NCI-H187 treated with DMSO at 0.1 percent for 48 hours (cell line): ENCODE results near the gene PRDM16.

ENCODE experiments used
- DNase-seq: peaks from one replicate; lab custom pipeline; 2025; lab: John Stamatoyannopoulos, UW

Gene PRDM16

DNA sequence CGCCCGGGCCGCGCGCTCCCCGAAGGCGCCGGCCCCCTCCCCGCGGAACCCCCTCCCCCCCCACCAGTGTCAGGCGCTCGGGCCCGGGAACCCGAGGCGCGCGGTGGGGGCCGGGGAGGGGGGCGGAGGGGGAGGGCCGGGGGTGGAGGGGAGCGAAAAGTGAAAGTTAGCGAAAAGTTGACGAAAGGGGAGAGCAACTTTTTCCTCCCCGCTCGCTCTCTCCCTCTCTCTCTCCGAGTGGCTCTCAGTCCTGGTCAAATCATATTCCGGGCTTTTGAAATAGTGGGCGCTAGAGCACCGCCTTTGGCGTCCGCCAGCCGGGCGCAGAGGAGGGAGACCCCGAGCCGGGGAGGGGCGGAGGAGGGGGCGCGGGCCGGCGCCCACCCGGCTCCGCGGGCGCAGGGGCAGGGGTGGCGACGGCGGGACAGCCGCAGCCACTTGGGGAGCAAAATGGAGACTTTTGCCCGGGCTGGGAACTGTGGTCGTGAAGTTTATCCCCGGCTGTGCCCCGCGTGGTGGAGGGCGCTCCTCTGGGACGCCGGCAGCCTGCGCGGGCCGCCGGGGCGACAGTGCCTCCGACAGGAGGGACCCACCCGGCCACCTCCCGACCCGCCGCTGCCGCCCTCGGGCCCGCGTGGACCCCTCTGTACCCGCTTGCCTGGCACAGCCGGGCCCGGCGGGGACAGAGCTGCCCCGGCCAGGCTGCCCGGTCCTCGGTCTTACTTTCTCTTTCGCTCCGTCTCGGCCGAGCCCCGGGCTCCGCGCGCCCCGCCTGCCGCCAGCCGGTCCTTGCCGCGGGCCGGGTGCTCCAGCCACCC, 697 bp downstream of the PRDM16 start:
- DNase-seq: no peak

DNA sequence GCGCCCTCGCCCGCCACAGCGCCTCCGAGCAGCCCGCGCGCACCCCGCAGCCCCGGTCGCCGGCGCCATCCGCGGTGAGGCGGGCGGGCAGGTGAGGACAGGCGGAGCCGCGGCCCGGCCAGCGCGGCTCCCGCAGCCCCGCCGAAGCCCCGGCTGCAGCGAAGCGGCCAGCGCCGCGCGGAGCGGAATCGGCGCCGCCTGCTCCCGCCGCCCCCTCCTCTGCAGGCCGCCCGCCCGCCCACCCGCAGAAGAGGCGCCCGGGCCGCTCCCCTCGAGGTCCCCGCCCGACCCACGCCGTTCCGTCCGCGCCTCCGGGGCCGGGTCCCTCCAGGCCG, 1.3 kb downstream of the PRDM16 start:
- no peak for DNase-seq

DNA sequence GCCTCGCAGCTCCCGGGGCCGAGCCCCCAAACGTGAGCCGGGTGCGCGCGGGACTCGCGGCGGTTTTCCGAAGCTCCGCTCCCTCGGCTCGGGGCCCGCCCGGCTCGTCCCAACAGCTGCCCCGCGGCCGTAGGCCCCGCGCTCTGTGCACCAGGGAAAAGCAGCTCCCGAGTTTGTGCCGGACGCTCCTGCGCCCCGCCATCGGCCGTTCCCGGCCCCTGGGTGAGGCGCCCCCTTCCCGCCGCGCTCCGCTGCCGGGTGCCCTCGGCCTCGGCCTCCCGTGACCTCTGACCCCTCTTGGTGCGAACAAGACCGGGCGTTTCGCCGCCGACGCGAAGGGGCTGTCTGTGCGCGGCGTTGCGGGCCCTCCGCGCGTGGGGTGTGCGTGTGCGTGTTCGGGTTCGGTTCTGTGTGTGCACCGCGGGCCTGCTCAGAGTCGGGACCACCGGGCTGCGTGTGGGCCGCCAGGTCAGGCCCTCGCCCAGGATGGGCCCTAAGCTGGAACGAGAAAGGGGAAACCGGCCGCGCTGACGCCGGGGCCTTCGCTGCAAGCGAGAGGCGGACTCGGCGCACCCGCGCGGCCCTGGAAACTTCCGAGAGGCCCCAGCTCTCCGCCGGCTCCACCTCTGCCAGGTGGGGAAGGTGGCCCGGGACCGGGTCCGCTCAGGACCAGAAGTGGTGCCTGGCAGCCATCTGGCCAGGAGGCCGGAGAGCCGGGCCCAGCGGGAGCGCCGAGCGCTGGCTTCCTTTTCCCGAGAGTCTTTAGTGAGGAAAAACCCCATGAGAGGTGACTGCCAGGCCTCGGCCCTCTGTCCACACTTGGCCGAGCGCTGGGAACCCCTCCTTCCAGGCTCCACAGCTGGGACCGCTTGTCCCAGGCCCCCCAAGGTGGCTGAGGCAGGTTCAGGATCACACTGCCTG, 1.9 kb downstream of the PRDM16 start:
- DNase-seq: no peak

DNA sequence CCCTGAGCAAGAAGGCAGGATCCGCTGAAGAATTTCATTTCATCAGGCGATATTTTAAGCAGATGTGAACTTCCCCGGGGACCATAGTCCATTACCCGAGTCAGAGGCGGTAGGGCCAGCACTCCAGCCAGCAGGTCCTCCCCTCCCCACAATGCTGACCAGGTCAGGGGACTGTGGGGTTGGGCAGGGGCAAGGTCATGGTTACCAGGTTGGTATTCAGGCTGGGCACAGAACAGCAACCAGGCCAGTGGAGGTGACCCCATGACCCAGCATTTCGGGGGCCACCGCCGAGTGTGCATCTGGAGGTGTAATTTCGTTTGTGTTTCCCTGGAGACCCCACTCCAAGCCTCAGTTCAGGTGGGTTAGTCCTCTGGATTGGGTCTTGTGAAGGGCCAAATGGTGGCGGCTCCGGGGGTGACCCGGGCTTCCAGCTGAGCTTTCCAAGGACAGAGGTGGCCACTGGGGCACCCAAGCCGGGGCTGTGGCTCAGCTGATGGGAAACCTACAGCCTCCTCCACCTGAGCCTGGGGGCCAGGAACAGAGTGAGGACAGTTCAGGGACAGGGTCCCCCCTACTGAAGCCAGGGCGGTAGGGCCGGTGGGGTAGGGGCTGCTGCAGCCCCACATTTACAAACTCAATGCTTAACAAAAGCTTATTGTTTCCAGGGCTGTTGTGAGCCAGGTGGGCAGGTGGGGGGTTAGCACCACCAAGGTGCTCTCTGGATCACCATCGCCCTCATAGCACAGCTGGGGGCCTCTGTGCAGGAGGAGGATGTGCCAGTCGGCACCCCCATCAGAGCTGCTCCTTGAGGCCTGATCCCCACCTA, 2.8 kb downstream of the PRDM16 start:
- DNase-seq: no peak

DNA sequence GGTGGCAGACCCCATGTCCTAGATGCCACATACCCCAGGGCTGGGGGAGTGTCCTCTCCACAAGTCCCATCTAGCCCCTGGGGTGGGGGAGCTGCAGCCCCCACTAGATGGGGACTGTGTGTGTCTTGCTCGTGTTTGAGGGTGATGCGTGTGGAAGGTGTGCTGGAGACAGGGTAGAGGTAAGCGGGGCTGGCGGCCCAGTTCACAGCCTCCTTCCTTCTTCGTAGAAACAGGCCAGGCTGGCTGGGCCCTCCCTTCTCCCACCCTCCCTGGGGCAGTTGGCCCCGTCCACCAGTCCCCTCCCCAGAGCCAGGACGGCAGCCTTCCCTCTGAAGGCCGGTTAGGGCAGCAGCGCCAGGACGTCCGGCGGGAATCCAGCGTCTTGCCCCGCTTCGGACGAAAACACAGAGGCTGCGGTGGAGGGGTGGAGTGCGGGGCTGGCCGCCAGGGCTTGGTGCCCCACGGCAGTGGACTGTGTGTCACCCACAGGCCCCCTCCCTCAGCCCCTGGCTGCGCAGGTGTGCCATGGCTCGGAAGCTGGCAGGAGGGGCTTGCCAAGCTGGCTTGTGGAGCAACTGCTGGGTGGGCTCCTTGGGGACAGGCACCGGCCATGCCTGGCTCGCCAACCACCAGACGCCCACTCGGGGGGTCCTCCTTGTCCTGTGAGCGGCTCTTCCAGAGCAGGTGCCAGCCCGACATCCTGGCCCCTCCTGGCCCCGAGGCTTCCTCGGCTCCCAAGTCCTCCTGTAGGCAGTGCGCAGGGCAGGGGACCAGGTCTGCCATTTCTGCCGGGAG, 3.6 kb downstream of the PRDM16 start:
- no peak for DNase-seq

DNA sequence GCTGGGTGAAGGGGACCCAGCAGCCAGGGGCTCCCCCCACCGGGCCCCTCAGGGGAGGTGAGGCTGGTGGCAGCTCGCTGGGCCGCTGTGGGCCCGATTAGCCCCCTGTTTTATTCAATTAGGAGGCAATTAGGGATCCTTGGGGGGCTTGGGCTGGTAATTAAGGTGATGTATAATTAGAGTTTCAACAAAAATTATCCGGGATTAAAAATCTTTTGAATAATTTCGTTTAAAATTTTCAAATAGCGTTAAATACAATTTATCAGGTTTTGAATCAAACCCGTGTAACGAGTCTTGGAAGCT, 4.1 kb downstream of the PRDM16 start:
- no peak for DNase-seq

DNA sequence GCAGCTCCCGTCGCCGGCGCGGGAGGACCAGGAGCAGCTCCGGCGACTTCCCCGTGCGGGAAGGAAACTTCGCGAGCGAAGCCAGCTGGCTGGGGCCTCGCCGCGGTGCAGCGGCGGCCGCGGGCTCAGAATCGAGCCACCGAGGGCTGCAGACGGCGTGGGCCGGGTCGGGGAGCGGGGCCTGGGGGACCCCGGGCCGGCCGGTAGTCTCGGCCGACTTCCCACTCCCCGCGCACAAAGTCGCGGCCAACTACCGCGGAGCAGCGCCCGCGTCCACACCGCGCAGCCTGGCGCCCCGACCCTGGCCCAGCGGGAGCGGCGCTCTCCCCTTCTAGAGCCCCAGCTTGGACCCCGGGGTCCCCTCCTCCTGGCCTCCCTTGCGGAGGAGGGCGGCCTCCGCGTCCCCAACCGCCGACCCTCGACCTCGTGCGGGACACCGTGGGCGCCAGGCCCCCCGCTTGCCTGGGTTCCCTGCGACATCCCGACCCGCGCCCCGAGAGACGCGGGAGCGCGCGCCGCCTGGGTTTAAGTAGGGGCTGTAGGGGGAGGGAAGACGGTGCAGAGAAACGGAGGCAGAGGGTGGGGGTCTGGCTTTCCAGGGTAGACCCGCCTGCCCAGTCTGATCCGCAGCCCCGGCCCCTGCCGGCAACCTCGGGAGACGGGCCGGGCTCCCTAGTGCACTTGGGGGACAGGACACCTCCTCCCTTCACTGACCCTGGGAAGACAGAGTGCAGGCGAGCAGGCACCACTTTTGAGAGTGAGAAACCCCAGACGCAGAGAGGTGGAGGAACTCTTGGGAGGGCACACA, 4.7 kb downstream of the PRDM16 start:
- DNase-seq: no peak

DNA sequence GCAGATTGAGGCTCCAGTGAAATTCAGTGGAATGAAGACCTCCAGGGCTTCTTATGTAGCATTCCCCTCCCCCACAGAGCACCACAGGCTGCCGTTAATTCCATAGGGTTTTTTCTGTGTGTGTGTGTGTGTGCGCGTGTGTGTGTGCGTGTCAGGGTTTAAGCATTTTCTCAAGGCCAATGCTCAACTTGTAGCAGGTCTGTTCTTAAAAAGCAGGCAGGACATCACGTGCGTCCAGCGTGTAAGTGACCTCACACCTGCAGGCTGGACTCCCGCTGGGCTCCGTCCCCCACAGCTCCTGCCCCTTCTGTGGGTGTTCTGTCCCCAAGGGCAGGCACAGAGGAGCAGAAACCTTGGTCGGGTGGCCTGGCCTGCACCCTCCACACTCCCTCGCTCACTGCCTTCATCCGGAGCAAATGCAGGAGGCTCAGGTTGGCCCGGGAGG, 5.3 kb downstream of the PRDM16 start:
- no peak for DNase-seq

DNA sequence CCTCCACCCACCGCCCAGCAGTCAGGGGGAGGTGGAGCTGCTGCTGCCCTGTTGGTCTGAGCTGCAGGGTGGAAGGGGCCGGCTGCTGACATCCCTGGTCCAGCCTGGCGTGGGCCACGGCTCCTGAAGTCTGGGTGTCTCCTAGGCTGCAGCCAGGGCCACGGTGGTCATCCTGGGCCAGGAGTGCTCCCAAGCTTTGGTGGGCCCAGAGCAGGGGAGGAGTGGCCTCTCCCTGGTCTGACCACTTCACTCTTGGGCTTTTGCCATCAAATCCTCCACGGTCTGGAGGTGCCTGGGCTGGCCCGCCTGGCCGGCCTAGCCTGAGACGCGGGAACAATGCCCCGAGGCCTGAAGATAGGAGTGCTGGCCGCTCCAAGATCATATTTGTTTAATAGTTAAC, 5.8 kb downstream of the PRDM16 start:
- DNase-seq: no peak

DNA sequence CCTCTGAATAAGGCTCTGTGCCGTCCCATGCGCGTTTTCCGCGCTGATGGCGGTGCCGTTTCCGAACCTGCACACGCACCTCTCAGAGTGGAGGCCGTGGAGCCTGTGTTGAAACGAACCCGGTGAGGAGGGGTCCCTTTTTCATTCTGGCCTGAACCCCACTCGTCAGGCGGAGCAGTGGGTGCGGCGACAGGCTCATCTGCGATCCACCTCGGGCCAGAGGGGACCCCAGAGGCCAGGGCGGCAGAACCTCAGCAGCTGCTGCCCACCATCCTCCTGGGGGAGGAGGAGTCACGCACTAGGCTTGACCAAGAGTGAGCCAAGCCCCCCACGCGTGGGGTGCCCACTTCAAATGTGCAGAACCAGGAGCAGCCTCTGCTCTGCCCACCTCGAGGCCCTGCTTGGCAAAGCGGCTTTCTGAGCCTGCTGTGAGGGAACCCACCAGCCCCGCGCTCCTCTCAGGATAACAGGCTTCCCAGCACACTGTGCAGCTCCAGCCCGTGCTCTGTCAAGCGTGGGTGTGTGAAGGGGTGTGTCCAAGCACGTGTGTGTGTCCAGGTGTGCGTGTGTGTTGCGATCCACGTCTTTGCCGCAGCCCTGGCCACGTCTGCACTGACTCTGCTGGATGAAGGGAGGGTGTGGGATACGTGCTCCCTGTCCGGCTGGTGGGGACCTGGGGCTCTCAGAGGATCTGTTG, 6.8 kb downstream of the PRDM16 start:
- no peak for DNase-seq

DNA sequence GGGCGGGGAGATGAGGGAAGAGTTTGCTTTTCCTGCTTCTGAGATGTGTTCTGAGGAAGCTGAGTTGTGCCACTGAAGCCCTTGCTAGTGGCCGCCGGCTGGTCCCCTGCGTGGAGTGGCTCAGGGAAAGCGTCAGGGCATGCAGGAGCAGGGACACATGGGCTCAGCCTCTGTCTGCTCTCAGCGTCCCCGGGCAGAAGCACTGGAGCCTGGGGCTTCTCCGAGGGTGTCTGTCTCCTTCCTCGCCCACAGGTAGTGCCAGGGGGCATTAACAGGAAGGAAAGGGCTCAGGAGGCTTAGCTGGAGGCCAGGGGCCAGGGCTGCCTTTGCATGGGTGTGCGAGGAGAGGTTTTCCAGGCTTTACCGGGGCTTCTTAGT, 7.3 kb downstream of the PRDM16 start:
- DNase-seq: no peak

DNA sequence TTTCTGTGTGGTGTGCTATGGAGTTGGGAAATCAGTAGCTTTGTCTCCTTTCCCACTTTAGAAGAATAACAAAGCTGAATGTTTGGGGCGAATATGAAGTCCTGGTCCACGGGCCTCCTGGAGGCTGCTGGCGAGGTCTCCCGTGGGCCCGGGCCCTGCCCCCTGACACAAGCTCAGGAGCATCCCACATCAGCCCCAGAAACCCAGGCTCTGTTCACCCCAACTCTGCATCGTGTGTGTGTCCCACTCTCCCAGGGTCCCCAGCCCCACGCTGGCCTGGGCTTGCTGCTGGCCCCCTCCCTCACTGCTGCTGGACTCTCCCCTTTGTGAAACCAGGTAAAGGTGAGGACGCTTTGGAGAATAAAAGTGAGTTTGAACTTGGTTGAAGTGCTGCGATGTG, 8.1 kb downstream of the PRDM16 start:
- DNase-seq: no peak

DNA sequence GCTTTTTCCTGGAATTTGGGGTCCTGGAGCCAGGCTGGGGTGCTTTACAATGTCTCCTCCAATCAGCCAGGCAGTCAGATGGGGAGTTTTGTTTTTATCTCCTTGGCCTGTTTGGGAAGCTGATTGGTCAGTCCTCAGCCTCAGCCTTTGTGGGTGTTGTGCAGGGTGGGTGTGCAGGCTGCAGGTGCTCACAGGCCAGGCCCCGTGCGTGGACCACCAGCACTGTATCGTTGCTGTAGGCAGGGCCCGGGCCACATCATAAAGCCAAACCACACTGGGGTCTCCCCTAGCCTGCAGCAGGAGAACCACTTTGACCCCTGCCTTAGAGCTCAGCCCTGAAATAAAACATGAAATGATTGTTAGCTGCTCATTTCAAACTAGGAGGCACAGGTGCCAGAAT, 8.6 kb downstream of the PRDM16 start:
- DNase-seq: no peak

DNA sequence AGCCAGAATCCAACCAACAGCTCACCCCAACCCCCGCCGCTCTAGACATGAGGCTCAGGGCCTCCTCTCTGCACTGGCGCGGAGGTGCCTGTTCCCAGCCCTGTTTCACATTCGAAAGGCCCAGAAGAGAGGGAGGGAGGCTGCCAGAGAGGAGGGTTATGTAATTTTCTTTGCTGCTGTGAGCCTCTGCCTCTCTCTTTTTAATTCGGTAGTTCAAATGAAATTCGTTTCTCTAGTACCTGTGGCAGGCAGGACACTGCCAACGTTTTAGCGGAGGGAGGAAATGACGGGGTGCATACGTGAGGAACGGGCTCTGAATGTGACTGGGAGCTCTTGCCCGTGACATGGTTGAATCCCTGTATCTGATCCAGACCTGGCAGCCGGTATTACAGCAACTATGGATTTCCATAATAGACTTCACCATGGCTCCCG, 9.4 kb downstream of the PRDM16 start:
- DNase-seq: no peak

DNA sequence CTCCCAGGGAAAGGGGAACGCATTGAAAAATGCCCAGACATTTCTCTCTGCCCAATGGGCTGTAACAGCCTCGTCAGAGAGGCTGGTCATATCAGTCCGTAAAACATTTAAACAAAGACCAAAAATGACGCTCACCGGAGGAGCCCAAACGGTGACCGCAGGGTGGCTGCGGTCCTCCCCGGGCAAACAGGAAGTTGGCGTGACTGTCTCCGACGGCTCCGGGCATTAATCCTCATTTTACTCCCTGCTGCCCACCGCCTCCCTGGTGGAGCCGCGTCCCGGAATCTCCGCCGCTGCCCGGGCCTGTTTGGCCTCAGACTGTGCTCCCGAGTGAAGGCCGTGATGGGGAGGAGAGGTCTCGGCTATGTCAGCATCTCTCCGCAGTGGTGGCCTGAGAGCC, 9.9 kb downstream of the PRDM16 start:
- DNase-seq: no peak

DNA sequence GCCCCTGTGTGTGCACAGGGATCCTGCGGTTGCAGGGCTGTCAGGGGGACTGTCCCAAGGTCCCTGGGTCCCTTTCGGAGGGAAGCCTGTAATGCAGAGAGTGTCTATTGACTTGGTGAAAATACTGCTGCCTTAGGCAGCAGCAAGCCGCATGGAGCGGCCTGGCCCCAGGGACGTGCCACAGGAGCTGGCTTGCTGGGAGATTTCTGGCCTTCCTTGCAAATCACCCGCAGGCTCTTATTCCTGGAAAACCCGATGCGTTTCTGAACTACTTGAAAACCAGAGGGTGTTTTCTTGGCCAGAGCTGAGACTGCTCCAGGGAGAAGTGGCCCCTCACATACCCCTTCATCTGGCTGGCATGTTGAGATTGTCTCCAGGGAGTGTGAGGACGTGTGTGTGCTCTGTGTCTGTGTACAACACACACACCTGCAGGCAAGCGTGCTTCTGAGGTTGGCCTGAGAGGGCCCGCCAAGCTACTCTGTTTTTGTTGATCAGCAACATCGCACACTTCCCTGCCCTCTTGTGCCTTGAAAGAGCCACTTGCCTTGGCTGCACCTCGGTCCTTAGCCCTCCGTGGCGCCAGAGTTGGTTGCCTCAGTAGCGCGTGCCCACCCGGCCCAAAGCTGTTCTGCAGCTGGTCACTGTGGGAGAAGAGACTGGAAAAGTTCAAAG, 10.5 kb downstream of the PRDM16 start:
- DNase-seq: no peak

DNA sequence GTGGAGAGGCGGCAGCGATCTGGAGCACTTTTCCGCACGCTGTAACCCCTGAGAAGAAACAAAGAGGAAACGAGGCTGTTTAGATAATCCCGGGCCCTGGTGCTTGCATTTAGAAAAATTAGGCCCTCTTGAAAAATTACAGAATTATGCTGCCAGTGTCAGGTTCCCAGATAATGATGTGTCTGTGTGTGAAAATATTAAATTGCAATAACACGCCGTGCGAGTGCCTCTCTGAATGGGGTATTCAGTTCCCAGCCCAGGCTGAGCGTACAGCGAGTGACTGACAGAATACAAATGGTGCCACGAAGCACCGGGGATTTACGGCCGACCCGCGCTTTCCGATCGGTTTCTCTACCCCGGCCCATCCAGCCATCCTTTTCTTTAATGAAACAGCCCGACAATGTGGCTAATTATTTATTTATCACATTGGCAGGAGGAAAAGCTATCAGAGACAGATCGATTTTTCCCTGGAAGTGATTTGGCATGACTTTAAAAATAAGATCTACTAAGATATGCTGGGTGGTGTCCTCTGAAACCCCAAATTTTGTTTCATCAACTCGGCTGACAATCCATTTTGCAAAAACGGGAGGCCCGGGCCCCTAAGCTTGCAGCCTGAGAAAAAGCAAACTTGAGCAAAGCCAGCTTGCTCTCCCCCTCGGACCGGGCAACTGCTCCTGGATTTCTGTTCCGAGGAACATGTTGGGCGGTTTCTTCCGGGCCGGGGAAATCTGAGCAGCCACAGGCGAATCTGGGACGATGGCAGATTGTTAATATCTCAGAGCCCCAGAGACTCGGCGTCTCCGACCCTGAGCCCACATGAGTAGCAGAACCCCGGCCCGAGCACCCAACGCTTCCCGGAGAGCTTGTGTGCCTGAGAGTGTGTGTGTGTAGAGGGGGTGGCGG, 11.3 kb downstream of the PRDM16 start:
- no peak for DNase-seq

DNA sequence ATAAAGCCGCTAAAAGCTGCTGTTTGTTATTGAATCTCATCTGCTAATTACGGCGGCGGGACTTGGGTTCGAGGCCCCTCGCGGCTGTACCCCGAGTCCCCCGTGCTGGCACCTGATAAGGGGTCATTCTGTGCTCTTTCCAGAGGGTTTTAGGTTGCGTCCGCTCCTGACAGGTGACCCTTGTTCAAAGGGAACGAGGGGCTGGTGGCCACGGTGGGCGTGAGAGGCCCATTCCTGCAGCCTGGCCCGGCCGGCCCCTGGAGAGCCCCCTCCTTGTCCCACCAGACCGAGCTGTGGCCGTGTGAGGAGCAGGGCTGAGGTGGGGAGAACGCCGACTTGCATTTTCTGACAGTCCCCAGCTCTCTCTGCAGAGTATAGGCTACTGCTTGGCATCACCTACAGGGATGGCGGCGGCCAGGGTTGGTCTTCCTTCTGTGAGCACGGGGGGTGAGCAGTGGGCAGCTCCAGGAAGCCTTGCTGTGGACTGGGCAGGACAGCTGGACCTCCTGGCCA, 12.2 kb downstream of the PRDM16 start:
- no peak for DNase-seq
